Left lobe of liver (tissue), 2 donors: Measurements from ENCODE around the gene PPP1R1B. TPM values are rescaled to one million over a fixed set of nuclear protein-coding genes. Genes with fewer than 3 reads are reported as not detected.
A peak's percentile ranks its signal among the peaks of the same experiment; 100 is the strongest.

Source experiments
- ATAC-seq: fragments of 200-7000 bp; cut with Tn5 transposase; one replicate; pipeline ENCODE4 v1.9.1; 2020; ENCODE audit warnings: mild to moderate bottlenecking, moderate library complexity
- DNase-seq: peaks from one replicate; pipeline ENCODE4 v3.0.0-alpha.2; 2020; ENCODE audit warnings: low spot score
- total RNA-seq: library from RNA; stranded (reverse); gene quantifications from one replicate; pipeline ENCODE4 v1.2.1, GENCODE V29; 2021
- donor health status: DM: no; HTN: no; CAD: no; lungs with moderate emphysema.
- donor health status: DM: no; HTN: yes; CAD: no.

Gene PPP1R1B
- total RNA-seq, 1 donor from 2014 or later: 0.60 TPM

DNA sequence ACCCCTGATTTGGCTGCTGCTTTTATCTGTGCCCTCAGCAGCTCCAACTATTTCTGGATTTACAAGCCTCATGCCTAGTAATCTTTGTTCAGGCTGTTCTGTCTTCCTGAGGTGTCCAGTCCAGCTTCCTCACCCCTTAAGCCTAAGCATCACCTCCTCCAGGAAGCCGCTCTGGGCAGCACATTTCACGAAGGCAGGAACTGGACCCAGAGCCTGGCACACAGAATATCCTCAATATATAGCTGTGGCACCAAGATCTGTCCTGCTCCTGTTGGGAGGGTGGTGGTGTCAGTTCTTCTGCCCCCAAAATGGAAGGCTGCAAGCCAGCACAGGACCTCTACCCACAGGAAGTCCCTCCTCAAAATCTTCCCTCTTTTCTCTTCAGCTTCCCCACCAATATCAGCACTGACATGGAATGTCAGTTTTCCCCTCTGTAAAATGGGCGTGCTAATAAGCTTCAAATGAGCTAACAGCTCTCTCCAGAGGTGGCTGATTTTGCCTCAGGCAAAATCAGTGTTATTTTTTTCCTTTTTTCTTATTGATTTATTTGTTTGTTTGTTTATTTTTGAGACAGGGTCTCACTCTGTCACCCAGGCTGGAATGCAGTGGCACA is 12.1 kb upstream of the PPP1R1B start:
- no peak for ATAC-seq

DNA sequence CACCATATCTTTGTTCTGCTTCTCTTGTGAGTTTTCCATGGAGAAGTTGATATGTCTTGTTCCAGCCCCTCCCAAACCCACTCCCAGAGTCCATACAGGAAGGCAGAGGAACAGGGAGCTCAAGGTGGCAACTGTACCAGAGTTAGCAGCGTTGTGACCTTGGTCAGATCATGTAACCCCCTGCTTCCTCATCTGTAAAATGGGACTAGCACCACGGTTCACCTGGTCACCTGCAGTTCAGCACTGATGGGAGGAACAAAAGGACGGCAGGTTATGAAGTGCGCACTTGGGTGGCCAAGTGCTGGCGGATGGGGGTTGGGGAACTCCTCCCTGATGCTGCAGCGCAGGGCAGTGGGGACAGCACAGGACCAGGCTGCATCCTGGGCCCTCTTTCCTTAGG is 11.3 kb upstream of the PPP1R1B start:
- ATAC-seq (no peak), DNase-seq (no peak)

More for the DNA sequence above, 12.1 kb upstream of the PPP1R1B start:
- no peak for DNase-seq

DNA sequence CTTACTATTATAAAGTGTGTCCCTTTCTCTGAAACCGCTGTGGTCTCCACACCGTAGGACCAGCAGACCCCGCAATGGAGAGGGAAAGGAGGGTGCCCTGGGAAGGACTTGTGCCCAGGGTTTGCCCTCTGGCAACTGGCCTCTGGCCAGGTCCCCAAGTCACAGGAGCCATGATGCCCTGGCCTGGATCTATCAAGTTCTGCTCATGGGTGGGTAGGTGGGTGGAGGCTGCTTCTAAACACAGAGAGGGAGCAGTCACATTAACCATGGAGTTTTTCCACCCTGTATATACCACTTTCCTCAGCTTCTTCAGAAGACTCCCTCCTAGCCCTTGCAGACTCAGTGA is 9.7 kb upstream of the PPP1R1B start:
- DNase-seq (no peak), ATAC-seq (no peak)

DNA sequence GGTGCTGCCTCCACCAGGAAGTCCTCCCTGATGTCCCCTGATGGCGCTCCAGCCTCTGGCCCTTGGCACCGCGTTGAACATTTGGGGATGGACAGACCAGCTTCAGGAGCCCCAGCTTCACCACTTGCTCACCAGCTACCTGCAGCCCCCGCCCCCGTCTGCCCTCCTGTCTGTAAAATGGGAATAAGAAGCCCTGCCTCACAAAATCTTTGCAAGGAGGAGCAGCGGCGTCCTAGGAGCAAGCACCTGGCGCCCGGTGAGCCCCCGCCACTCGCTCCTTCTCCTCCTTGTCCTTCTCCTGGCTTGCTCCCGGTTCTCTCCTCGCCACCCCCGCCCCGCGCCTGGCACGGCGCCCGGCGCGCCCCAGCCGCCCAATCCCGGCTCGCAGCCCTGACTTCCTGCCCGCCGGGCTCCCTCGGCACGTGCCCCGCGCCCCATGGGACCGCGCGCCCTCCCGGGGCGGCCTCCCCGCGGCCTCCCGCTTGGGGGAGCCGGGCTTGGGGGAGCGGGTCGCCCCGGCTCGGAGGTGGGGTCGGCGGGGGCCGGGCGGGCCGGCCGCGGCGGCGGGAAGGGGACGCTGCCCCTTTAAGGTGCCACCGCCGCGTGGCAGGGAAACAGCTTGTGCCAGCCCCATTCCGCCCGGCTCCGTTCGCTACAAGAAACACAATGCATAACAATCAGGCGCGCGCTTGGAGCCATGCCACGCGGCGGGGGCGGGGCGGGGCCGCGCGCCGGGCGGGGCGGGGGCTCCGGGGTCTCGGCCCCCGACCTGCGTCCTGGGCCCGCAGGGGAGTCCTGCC is 9.1 kb upstream of the PPP1R1B start:
- DNase-seq (peak; percentile 73), ATAC-seq (peak; percentile 68)

DNA sequence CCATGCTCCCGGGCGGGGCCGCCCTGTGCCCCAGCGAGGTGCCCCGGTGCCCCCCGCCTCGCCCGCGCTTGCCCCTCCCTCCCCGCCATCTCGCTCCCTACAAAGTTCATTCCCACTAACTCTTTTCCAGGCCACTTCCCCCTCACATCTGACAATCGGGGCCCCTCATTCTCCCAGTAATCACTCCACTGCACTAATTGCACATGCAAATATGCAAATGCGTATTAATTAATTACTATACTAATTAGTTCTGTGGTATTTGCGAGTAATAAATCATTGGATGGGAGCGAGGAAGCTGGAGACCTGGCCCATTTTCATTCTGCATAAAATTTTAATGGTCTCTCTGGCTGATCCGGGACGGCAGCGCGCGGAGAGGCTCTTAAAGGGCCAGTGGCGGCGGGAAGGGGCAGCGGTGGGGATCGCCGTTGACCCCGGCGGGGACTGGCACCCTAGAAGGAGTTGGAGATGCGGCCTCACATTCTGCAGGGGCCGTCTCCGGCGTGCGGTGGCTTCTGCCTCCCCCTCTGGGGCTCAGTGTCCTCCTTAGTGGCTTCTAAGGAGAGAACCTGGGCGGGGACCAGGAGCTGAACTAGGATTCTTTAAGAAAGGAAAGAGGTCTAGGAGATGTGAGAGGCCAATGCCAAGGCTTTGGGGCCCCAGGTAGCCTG is 8.4 kb upstream of the PPP1R1B start:
- ATAC-seq (no peak), DNase-seq (no peak)

DNA sequence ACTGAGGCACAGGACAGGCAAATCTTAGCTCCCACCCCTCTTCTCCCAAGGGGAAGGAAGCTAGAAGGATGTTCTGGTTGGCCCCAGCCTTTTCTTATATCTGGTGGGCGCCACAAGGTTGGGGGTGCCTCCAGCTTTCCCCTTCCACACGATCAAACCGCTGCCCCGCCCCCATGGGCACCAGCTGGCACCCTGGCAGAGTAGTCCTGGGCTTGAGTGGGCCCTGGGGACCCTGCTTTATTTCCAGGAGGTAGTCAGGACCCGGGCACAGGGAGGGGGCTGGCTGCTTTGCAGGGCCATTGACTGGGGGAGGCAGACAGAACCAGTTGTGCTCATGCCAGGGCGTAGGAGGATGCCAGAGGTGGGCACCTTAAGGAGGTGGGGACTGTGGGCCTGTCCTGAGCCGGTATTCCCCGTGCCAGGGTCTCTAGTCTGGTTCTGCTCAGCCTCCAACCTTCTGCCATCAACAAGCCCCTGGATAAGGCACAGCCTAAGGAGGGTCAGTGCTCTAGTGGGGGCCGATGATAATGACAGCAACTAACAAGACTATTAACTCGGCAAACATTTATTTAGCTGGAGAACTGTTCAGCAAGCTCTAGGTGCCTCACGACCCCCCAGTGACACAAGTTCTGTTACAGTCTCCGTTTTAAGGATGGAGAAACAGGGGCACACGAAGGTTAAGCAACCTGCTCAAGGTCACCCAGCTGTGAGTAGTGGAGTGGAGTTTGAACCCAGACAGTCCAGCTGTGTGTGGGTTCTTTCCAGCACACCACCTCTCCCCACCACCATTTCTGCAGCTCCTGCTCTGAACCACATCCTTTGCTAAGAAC is 7.6 kb upstream of the PPP1R1B start:
- ATAC-seq (no peak), DNase-seq (no peak)

DNA sequence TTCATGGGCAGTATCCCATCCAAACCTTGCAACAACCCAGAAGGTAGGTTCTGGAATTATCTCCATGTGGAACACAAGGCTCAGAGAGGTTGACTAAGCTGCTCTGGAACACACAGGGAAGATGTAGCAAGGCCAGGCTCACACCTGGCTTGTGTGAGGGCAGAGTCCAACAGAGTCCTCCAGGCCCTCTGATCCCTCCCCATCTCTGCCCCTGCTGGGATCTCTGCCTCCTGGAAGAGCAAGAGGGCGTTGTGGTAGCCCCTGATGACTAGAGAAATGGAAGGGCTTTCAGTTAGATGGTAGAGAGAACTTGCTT is 7.0 kb upstream of the PPP1R1B start:
- DNase-seq (no peak), ATAC-seq (no peak)

DNA sequence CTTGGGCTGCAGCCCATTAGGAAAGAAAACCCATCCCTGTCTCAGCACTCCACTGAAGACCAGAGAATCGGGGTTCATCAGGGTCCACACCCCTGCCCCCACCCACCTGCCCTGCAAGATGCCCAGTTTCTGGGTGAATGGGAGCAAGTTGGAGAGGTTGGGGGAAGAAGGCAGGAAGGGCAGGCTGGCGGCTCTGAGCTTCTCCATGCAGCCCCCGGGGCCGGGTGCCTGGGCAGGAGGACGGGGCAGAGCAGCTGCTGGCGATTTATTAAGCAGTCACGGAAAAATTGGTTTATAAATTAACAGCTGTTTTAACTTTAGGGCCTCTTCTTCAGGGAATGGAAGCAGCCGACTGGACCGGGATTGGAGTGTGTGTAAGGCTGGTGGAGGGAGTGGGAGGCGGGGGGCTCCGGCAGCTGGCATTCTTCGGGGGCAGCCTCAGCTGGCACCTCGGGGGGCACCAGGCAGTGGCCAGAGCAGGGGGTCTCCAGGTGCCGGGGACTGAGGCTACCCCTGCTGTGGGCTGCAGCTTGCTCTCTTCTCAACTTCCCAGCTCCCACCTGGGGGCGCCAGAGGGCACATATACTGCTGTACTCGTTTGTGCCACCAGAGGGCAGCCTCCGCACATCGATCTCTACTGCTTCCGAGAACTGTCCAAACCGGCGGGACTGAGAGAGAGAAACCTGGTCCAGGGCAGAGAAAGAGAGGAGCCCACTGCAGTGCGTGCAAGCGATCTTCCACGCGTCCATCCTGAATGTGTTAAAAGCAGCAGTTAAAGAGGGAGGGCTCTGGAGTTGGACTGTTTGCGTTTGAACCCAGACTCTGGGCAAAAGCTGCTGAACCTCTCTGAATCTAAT is 5.0 kb upstream of the PPP1R1B start:
- ATAC-seq: peak; percentile 88
- peak; percentile 90 for DNase-seq

DNA sequence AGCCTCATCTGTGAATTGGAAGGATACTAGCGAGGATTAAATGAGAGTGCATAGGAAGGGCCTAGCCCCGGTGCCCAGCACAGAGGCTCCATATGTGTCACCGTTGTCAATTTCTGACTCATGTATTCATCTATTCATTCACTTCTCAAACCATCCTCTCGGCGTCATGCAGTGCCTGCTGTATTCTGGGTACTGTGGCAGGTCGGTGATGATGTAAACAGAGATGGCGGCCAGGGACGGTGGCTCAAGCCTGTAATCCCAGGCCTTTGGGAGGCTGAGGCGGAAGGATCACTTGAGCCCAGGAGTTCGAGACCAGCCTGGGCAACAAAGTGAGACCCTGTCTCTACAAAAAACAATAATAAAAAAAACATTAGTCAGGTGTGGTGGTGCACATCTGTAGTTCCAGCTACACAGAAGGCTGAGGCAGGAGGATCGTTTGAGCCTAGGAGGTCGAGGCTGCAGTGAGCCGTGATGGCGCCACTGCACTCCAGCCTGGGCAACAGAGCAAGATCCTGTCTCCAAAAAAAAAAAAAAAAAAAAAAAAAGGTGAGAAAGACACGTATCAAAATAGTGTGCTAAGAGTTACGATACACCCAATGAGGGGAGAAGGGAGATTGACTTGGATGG is 4.3 kb upstream of the PPP1R1B start:
- ATAC-seq (no peak), DNase-seq (no peak)

DNA sequence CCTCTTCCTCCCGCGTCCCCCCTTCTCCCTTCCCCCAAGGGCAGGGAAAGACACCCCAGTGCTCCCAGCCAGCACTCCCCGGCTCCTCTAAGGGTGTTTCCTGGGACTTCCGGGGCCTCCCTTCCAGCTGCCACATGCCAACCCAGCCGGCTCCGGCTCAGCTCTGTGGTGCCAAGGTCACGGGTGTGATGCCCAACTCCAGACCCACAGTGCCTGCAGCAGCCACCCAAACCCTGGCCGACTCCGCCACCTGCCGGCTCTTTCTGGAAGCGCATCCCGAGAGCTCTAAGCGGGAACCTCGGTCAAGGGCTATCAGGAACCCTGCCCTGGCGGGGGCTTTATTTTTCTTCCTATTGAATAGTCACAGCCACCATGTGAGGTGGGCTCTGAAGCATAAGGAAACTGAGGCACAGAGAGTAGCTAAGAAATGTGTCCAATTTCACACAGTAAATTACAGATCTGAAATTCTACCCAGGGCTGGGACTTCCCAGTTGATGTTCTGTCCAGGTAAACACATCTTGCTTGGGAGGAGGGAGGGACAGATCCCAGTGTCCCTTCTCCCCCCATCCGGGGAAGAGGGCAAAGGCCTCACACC is 3.3 kb upstream of the PPP1R1B start:
- DNase-seq (peak; percentile 87), ATAC-seq (peak; percentile 87)

DNA sequence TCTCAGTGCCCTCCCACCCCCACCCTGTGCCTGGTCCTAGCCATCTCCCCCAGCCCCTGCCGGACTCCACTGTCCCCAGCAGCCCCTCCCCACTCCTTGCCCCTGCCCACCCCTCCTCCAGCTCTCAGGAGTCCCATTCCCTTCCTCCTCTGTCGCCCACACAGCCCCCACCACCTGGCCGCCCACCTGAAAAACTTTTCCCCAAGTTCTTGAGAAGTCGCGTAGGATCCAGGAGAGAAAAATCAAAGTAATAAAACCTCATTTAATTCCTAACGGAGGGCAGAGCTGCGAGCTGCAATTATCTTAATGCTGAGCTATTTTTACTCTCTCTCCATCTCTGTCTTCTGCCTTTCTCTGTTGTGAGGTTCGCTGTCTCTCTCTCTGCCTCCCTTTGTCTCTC is 2.4 kb upstream of the PPP1R1B start:
- no peak for DNase-seq

DNA sequence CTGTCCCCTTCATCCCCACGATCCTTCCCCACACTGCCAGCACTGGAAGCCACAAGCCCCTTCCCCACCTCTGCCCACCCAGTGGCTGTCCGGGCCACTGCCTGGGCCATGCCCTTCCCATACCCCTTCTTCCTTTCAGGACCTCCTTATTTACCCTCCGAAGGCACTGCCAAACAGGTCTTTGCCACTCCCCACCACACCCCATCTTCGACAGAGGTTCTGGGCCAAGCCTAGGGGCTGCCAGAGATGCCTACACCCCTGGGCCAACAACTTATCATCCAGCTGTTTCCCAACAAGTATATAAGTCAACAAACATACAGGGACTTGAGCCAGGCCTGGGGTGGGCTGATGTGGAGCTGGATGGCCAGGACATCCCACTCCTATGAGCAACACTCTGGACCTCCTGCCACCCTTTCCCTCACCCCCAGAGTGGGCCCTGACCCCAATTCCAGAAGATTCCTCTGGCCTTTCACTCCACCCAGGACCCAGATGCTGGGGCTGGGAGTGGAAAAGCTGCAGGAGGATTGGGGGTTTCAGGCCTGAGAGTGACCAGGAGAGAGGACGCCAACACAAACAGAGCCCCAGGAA is 1.5 kb upstream of the PPP1R1B start:
- ATAC-seq: no peak
- no peak for DNase-seq

More for the DNA sequence above, 2.4 kb upstream of the PPP1R1B start:
- ATAC-seq: no peak

DNA sequence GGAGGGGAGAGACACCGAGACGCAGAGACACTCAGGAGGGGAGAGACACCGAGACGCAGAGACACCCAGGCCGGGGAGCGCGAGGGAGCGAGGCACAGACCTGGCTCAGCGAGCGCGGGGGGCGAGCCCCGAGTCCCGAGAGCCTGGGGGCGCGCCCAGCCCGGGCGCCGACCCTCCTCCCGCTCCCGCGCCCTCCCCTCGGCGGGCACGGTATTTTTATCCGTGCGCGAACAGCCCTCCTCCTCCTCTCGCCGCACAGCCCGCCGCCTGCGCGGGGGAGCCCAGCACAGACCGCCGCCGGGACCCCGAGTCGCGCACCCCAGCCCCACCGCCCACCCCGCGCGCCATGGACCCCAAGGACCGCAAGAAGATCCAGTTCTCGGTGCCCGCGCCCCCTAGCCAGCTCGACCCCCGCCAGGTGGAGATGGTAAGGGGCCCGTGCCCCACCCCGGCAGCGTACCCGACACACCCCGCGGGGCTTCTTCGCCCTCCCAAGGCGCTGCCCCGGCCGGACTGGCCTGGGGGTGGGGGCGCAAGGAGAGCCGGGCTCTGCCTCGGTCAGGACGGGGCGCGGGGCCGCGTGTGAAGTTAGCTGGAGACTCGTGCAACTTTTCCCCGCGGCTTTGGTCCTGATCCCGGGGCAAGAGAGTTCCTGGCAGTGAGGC is 427 bp downstream of the PPP1R1B start:
- no peak for DNase-seq

DNA sequence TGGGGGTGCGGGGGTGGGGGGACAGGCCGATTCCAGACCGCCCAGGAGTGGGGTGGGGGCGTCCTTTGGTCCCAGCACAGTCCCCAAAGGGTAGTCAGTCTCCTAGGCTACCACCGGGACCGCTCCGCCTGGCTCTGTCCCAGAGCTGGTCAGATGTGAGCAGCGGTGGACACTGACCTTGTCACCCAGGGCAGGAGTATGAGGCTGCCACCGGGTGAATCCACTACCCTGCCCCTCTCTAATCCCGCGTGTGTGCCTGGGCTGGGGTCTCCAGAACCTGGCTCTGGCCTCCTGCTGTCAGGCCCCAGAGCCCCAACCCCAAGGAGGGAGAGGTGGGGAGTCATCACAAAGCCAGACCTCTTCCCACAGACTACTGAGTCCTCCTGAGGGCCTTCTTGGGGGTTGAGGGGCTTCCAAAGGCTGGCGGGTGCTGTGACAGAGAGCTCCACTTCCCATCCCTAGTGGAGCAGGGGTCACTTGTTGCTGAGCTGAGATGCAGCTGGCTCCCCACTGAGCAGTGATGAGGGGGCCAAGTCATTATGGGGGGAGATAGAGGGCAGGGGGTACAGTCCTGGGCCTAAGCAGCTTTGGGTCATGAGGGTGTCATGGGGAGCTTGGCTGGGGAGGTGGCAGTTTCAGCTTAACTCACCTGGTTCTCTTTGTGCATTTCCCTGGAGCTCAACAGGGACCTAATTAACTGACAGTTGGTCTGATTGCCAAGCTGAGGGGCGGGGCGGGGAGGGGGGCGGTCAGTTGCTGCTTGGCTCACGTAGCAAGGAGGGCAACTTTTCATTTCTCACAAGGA is 1.2 kb downstream of the PPP1R1B start:
- ATAC-seq (peak; percentile 42), DNase-seq (no peak)

More for the DNA sequence above, 427 bp downstream of the PPP1R1B start:
- ATAC-seq: no peak

DNA sequence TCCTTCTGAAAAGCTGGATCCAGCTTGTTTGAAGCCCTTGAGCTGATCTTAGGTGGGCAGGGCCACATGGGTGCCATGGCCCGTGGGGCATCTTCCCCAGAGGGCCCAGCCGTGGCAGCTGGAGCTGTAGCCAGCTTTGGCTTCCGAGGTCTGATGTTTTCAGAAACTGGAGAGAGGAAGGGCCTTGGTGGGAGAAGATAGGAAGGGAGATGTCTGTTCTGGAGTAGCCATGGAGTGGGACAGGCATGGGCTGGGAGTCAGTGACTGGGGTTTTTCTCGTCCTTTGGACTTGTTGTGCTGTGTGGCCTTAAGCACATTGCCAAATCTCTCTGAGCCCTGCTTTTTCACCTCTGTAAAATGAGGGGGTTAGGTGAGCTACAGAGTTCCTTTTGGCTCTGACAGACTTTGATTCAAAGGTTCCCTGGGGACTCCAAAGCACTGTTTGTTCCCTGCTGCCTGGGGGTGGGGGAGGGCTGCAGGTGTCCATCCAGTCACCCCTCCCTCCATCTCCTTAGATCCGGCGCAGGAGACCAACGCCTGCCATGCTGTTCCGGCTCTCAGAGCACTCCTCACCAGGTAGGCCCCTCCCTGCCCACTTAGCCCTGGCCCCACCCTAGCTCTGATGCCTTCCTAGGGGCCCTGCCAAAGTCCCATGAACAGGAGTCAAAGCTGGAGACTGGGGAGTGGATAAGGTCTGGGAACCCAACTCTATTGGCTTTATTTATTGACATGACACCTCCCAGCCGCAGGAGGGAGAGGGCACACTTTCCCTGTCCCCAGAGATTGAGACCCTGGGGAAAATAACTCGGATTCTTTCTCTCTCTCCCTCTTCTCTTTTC is 2.1 kb downstream of the PPP1R1B start:
- ATAC-seq (no peak), DNase-seq (no peak)

DNA sequence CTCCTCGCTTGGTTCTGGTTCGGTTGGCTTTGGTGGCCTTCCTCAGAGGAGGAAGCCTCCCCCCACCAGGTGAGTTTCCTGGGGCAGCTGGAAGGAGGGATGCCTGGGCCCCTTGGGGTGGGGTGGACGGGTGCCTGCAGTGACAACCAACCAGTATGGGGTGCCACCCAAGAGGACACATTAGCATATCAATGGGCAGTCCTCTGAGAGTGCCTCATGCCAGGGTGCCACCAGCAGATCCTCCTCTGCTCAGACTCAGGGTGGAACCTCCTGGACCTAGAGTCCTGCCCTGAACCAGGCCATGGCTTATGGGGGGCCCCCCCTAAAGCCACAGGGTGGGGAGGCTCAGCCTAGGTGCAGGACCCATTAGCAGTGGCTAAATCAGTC is 2.7 kb downstream of the PPP1R1B start:
- no peak for ATAC-seq
- DNase-seq: no peak

DNA sequence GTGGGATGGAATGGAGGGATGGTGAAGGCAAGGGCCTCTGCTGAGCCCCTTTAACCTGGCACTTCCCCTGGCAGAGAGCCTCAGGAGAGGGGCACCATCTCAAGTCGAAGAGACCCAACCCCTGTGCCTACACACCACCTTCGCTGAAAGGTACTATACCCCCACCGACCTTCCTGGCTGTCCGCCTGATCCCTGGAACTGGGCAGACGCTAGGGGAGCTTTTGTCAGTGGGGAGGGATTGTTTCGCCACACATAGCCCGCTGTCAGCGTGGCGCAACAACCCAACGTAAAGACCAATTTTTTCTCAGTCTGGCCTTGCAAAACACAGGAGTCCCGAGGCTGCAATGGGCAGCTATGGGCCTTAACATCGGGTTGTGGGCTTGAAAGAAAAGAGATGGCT is 3.1 kb downstream of the PPP1R1B start:
- ATAC-seq: no peak
- no peak for DNase-seq
